T-helper 9 cell (primary cell): ENCODE results near the gene HDGFL2.

ENCODE experiments used
- DNase-seq: peaks from one replicate; pipeline ENCODE4 v3.0.0-alpha.2; 2020

HDGFL2 gene

GRCh38 chr19:4499855-4500254 is 27.8 kb downstream of the HDGFL2 start:
- no peak for DNase-seq

GRCh38 chr19:4500841-4501591 is 28.9 kb downstream of the HDGFL2 start:
- DNase-seq: no peak

GRCh38 chr19:4501691-4502090 is 29.6 kb downstream of the HDGFL2 start:
- no peak for DNase-seq

- no peak for DNase-seq
Observed at GRCh38 chr19:4502282-4503131, 30.4 kb downstream of the HDGFL2 start.

- no peak for DNase-seq
Observed at GRCh38 chr19:4503132-4503824, 31.2 kb downstream of the HDGFL2 start.

GRCh38 chr19:4503825-4504170 is 31.7 kb downstream of the HDGFL2 start:
- no peak for DNase-seq

GRCh38 chr19:4504297-4504701 is 32.2 kb downstream of the HDGFL2 start:
- no peak for DNase-seq

GRCh38 chr19:4504891-4505569 is 32.9 kb downstream of the HDGFL2 start:
- DNase-seq: no peak

- DNase-seq: no peak
Observed at GRCh38 chr19:4505570-4506448, 33.7 kb downstream of the HDGFL2 start.

GRCh38 chr19:4506449-4507149 is 34.5 kb downstream of the HDGFL2 start:
- DNase-seq: no peak

- no peak for DNase-seq
Observed at GRCh38 chr19:4507150-4507452, 35.0 kb downstream of the HDGFL2 start.

GRCh38 chr19:4507804-4508203 is 35.7 kb downstream of the HDGFL2 start:
- no peak for DNase-seq

- no peak for DNase-seq
Observed at GRCh38 chr19:4508698-4509097, 36.6 kb downstream of the HDGFL2 start.

GRCh38 chr19:4510435-4511255 is 38.5 kb downstream of the HDGFL2 start:
- DNase-seq: no peak

- DNase-seq: no peak
Observed at GRCh38 chr19:4511300-4512054, 39.4 kb downstream of the HDGFL2 start.

GRCh38 chr19:4512070-4512469 is 40.0 kb downstream of the HDGFL2 start:
- no peak for DNase-seq

- DNase-seq: no peak
Observed at GRCh38 chr19:4513248-4513647, 41.2 kb downstream of the HDGFL2 start.

- DNase-seq: no peak
Observed at GRCh38 chr19:4515732-4516131, 43.6 kb downstream of the HDGFL2 start.

- no peak for DNase-seq
Observed at GRCh38 chr19:4516199-4516938, 44.3 kb downstream of the HDGFL2 start.
